NAMALWA (cell line): ENCODE measurements around the gene SCYGR1.
"Not testable (repeated sequence)": the region's sequence is repeated elsewhere in the genome, so short reads cannot be mapped to it uniquely, and the experiment has no call there.

Experiments
- DNase-seq: peaks from one replicate; pipeline ENCODE4 v3.0.0-alpha.2; 2015; ENCODE audit warnings: low spot score

Gene SCYGR1

GRCh38 chr2:227387583-227387982 lies at the start of gene SCYGR1:
Gene SCYGR1 (minus strand): TSS chr2:227387949. CDS start chr2:227387949, 0 bp downstream.
- DNase-seq: not testable (repeated sequence)

GRCh38 chr2:227436436-227437174 lies 48.9 kb upstream of the SCYGR1 start:
- DNase-seq: no peak

- no peak for DNase-seq
These were observed 45.4 kb upstream of the SCYGR1 start for GRCh38 chr2:227433171-227433570.

- no peak for DNase-seq
These were observed 42.9 kb upstream of the SCYGR1 start for GRCh38 chr2:227430639-227431038.

GRCh38 chr2:227428731-227429285 lies 41.1 kb upstream of the SCYGR1 start:
- no peak for DNase-seq

GRCh38 chr2:227423656-227424499 lies 36.1 kb upstream of the SCYGR1 start:
- no peak for DNase-seq

GRCh38 chr2:227420087-227421052 lies 32.6 kb upstream of the SCYGR1 start:
- DNase-seq: no peak

- no peak for DNase-seq
These were observed 29.0 kb upstream of the SCYGR1 start for GRCh38 chr2:227416701-227417100.

- DNase-seq: no peak
These were observed 28.0 kb upstream of the SCYGR1 start for GRCh38 chr2:227415538-227416424.

GRCh38 chr2:227414846-227415245 lies 27.1 kb upstream of the SCYGR1 start:
- no peak for DNase-seq

- DNase-seq: no peak
These were observed 25.6 kb upstream of the SCYGR1 start for GRCh38 chr2:227413371-227413770.

GRCh38 chr2:227412877-227413276 lies 25.1 kb upstream of the SCYGR1 start:
- no peak for DNase-seq

- DNase-seq: no peak
These were observed 24.2 kb upstream of the SCYGR1 start for GRCh38 chr2:227411990-227412350.

GRCh38 chr2:227411320-227411989 lies 23.7 kb upstream of the SCYGR1 start:
- DNase-seq: no peak

- DNase-seq: no peak
These were observed 22.4 kb upstream of the SCYGR1 start for GRCh38 chr2:227410191-227410590.

GRCh38 chr2:227407591-227408151 lies 19.9 kb upstream of the SCYGR1 start:
- DNase-seq: no peak

- DNase-seq: peak; percentile 19
These were observed 18.7 kb upstream of the SCYGR1 start for GRCh38 chr2:227406177-227407031.

- peak; percentile 16 for DNase-seq
These were observed 17.0 kb upstream of the SCYGR1 start for GRCh38 chr2:227404585-227405271.
